Stimulated activated CD4-positive, alpha-beta T cell treated with anti-CD3 and anti-CD28 coated beads, Interleukin-12 subunit alpha, Interleukin-12 subunit beta, amount 100 ng/mL, for 24 hours (primary cell): ENCODE data around the gene NDUFB10.
"Not testable (repeated sequence)": the region's sequence is repeated elsewhere in the genome, so short reads cannot be mapped to it uniquely, and the experiment has no call there.

ENCODE experiments used
- DNase-seq, 2 experiments: peaks; one replicate each; pipeline ENCODE4 v3.0.0-alpha.2; 2020; ENCODE audit warnings: low read depth in 2 of 2

NDUFB10 gene

DNA sequence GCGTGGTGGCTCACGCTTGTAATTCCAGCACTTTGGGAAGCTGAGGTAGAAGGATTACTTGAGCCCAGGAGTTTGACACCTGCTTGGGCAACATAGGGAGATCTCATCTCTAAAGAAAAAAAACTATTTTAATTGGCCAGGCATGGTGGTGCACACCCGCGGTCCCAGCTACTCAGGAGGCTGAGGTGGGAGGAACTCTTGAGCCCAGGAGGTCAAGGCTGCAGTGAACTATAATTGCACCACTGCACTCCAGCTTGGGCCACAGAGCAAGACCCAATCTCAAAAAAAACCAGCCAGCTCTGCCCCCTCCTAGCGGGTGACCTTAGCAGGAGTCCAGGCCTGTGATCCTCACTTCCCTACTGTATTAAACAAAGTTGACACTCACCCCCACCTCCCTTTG, 35.2 kb upstream of the NDUFB10 start:
- no peak for DNase-seq

DNA sequence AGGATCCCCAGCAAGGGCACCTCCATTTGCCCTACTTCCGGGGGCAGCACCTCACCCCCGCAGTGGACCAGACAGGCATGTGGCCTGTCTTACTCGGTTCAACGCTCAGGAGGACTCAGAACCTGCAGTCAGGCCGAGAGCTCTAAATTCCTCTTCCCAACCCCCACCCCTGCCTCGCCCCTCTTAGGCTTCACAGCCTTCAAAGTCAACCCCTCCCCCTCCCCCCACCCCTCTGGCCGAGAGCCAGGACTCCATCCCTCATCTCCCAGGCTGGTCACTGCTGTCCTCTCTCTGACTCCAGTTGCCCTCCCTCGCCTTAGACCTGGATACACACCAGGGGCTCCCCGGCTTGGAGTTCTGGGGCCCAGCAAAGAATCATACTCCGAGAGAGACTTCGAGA, 33.1 kb upstream of the NDUFB10 start:
- DNase-seq: no peak

DNA sequence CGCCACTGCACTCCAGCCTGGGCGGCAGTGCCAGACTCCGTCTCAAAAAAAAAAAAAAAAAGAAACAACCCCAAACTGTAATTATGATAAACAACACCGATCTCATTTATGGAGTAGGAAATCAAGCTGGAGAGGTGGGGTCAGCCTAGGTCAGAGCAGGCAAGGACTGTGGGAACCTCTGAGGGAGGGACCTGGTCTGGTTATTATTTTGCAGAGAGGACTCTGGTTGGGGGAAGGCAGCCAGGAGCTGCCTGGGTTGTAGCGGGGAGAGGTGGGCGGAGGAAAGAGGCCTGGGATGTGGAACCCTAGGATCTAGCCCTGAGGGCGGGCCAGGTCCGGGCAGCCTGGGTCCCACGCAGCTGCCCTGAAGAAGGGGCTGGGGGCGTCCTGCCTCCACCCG, 30.2 kb upstream of the NDUFB10 start:
- no peak for DNase-seq

DNA sequence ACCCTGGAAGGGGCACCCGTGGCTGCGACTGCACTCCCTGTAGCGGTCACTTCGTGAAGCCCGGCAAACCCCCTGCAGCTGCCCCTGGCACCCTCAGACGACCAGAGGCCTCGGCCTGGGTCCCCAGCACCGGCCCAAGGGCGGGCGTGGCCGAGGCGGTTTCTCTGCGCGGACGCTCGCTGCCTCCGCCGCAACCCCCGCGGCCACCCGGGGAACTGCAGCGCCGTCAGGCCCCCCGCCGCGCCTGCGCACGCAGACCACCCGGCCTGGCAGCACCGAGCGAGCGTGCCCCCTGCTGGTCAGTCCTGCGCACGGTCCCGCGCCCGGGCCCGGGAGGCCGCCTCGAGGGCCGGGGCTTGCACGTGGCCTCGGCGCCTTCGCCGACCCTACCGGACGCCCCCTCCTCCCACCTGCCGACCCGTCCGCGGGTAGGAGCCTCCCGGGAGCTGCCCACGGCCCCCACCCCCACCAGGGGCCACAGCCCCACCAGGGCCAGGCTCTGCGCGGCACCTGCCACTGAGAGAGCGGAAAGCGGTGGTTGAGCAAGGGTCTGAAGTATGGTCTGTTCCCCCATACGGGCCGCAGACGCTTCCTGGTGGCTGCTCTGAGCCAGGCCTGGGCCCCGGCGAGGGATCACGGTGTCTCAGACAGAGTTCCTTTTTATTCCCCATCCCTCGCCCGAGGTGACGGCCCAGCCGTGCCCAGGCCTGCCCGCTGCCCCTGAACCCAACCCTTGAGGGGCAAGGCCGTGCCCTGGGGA, 29.6 kb upstream of the NDUFB10 start:
- DNase-seq: peak; percentile 90

DNA sequence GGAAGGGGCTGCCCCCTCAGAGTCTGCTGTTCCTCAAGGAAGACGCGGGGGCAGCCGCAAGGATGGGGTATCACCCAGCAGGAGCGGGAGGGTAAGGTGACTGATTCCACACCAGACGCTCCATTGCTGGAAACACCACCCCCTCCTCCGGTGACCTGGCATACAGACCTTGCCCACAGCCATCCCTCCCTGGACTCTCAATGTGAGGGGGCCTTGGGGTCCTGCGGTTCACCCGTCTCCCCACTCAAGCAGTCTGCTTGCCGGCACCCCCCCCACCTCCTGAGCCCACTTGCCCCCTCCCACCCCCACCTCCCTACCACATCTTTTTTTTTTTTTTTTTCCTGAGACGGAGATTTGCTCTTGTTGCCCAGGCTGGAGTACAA, 29.0 kb upstream of the NDUFB10 start:
- DNase-seq: no peak

DNA sequence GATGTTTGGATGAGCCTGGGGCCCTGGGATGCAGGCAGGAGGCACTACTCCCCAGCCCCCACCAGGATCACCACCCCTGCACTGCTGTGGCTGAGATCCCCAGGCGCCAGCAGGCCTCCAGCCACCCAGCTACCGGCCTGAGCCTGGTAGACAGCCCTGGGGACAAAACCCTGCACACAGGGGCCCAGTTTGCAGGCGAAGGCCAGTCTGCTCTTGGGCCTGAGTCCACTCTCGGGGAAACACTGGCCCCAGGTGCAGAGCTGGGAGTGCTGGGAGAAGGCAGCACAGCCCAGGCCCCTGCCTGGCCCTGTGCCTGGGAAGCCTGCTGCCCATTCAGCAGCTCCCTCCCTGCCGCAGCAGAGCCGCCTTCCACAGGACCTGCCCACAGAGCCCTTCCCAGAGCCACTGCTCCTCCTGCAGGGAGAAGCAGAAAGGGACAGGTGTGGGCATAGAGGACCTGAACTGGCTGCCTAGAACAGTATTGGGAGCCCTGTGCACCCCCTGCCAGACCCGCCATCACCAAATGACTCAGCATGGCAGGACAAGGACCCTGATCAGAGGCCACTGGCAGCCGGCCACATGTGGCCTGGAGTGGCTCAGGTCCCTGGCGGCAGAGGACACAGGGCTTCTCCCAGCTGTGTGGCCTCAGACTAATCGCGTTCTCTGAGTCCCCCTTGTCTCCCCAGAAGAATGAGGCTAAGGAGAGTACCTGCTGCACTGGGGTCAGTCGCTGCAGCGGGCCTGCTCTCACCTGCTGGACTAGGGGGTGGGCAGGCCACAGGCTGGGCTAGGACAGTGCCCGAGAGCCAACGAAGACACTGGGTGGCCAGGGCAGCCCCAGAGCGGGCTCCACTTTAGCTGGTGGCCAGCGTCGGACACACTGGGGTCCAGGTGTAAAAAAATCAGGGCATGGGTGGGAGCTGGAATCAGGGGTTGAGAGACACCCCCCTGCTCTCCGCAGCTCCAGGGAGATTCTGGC, 27.0 kb upstream of the NDUFB10 start:
- DNase-seq: no peak

DNA sequence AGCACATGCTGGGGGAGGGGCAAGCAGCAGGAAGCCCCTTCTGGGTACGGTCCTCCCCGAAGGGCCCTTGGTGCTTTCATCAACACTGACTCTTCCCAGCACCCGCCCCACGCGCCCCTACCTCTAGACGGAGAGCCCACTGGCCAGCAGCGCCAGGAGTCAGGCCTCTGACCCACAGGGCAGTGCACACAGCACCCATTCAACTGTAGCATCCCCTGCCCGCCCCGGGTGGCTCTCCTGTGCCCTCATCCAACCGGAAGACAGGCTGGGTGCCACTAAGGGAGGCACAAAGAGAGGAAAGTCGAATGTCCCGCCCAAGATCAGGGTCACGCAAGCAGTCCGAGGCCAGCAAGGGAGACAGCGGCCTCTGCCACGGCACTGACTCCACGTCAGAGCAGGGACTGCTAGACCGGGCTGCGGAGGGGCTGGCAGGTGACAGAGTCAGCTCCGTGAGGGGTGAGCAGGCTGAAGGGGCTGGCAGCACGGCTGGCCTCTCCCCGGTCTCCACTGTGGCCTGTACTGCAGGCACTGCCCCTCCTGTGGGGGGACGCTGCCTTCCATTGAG, 26.2 kb upstream of the NDUFB10 start:
- no peak for DNase-seq

DNA sequence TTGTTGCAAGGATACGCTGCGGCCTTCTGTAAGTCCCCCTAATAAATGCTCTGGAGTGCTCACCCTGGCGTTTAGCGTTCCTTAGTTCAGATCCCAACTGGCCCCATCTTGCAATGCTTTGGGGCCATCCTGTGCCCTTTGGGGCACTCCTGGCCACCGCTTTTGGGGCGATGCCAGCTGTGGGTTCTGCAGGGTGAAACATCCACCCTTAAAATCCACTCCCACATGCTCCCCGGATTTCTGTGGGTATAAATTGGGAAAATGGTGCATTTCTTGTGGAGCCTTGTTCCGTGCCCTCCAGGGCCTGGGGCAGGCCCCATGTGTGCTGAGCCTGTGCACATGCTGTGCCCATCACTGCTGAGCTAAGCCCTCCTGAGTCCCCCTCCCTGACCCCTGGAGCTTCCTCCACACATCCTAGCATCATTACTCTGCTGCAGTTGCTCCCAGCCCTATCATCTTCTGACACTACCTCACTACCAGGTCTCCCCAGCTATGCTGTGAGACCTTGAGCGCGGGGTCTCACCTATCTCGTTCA, 22.3 kb upstream of the NDUFB10 start:
- DNase-seq: no peak

DNA sequence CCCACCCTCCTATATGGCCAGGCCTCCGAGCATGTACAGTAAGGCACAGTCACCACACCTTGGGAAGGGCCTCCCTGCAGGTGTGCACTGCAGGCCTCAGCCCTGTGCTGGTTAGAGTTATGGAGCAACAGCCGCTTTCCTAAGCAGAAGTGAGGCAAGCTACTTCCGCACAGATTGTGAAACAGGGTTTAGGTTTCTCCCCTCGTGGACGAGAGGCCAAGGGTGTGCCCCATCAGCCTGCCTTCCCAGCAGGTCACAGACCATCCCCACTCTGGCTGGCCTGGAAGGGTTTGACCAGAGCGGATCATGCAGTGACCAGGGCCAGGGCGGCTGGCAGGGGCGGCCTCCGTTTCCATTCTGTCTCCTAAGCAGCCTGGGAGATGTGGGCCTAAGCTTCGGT, 21.0 kb upstream of the NDUFB10 start:
- DNase-seq: no peak

DNA sequence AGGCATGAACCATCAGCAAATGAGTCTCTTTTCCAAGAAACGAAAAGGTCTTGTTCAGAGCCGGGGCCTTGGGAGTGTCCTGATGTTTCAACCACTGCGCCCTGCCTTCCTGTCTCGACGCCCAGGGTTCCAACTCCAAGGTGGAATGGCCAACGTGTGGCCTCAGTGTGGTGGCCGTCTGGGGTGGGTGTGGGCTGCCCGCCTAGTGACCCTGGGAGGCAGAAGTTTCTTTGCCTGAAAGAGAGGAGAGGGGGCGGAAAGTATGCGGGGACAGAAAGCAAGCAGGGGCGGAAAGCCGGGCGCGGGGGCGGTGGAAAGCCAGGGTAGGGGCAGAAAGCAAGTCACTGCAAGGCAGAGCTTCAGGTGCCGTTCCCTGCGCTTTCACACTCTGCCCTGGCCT, 20.4 kb upstream of the NDUFB10 start:
- DNase-seq: no peak

DNA sequence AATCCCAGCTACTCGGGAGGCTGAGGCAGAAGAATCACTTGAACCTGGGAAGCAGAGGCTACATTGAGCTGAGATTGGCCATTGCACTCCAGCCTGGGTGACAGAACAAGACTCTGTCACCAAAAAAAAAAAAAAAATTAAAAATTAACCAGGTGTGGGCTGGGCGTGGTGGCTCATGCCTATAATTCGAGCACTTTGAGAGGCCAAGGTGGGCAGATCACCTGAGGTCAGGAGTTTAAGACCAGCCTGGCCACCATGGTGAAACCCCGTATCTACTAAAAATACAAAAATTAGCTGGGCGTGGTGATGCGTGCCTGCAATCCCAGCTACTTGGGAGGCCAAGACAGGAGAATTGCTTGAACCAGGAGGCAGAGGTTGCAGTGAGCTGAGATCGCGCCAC, 19.5 kb upstream of the NDUFB10 start:
- DNase-seq: not testable (repeated sequence)

DNA sequence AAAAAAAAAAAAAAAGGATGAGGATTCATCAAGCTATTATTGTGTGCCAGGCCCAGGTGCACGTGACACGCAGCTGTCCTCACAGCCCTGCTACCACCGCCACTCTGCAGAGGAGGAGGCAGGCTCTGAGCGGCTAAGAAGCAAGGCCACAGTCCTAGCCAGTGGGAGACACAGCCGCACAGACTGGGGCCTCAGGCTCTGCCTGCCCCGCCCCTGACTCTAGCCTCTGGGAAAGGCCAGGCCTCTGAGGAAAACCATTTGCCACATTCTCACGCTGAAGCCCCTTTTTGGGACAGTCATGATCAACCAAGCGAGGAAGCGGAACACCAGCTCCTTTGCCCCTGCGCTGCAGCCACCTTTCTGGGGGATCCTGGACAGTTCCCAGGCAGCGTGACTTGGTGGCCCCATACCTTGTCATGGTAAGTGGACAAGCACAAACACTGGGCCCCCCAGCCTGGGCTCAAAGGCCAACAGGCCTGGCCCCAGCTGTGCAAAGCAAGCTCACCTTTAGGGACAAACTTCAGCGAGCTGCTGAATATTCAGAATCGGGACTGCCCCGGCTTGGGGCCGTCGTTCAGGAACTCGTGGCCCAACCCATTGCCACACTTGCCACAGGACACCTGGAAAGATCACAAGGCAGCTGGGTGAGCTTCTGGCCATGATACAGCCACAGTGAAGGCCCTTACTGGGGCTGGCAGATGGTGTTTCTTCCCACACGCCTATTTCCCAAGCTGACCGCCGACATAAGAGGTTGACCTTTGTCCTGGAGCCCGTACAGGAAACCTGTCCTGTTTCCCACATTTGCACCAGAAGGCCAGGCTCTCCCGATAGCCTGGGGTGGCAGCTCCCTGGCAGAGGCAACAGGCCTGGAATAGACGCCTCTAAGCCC, 18.8 kb upstream of the NDUFB10 start:
- DNase-seq: no peak

DNA sequence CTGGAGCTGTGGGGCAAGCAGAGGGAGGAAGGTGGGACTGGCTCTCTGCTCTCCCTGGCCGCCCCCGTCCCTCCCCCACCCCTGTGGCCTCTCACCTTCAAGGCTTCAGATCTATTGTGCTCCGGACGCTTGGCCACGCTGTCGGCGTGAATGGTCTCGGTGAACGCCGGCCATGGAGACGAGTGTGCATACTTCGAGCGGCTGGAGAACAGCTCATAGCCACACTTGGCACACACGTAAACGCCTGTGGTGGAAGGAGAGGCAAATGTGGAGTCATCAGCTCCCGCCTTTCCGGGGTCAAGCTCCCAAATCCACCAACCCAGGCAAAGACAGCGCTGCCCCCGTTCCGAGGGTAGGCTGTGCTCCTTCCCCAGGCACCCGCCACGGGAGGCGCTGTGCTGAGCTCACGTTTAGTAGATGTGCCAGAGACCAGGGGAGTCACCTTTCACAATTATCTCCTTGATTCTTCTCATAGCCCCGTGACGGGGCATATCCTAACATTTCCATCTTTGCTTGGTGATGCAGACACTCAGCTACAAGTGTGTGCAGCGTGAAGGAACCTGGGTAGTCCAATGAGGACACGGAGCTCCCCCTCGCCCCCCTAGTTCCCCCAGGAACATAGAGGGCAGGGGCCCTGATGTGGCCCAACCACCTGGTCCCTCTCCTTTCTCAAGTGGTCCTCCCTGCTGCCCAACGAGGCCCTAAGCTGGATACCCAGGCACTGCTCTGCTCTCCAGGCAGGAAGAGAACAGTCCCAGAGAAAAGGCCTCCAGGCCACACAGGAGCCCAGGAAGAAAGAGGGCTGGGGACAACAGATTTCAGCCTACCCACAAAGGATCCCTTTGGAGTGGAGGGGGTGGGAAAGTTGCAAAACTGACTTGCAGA, 17.9 kb upstream of the NDUFB10 start:
- no peak for DNase-seq

DNA sequence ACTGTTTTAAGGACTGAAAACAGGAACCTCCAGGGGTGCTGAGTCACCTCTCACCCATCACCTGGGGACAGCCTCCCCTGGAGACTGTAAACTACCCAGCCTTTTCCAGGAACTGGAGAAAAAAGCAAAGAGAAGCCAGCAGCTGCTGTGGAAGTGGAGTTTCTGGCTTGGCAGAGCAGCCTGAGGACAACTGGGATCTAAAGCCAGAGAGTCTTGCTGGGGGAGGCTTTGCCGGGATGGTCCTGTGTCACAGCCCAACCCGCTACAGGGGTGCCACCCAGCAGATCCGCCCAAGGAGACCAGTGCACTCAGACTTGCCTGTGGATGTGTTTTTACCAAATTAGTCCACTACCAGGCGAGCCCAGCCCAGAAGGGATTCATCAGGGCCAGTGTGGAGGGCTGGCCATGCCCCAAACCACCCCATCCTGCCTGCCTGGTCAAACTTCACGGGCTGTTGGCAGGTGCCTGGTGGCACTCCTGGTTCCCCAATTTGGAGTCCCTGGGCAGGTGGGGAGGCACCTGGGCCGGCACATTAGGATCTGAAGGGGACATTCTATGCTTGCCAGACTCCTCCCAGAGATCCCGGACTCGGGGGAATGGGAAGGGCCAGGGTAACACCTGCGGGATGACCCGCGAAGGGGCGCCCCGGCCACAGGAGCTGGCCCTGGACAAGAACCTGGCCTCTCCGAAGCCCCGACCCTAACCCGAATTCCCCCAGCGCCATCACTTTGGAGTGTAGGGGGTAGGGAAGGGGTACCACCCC, 17.1 kb upstream of the NDUFB10 start:
- no peak for DNase-seq

DNA sequence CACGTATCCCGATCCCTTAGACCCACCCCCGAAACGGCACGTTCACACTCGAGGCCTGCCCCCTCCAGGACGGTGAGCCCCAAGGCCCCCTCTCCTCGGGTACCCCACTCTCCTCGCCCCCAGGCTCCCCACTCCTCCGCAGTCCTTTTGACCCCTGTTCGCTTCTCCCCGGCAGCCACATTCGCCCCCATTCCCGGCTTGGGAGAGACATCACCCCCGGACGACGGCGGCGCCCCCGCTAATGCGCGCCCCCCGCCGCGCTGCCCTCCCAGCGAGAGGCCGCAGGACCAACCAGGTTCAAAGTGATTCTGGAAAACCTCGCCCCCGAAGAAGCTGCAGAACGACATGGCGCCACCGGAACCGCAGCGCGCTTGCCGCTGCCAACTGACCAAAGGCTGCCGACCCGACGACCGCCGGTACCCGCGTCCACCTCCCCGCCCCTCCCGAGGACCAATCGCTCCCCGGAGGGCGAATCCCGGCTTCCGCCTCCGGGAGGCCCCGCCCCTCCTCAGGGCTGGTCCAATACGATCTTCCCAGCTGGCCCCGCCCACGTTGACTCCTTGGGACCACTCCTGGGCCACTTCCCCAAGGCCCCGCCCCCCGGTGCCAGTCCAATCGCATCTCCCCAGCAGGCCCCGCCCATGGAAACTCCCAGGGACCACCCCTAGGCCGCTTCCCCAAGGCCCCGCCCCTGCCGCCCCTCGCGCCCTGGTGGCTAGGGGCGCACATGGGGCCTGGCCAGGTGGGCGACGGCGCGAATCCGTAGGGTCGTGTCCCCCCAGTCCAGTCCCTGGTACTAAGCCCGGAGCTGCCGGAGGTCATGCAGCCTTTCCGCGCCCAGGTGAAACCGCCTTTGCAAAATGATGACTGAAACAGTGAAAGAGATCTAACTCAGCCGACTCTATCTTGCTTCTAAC, 16.3 kb upstream of the NDUFB10 start, which contains the start of gene MSRB1:
Gene MSRB1, minus strand, starts transcription at position 390 of the 917 bp plus-strand sequence. Its CDS starts 43 bp downstream, at position 347.
- DNase-seq: peak; percentile 98 to 100

DNA sequence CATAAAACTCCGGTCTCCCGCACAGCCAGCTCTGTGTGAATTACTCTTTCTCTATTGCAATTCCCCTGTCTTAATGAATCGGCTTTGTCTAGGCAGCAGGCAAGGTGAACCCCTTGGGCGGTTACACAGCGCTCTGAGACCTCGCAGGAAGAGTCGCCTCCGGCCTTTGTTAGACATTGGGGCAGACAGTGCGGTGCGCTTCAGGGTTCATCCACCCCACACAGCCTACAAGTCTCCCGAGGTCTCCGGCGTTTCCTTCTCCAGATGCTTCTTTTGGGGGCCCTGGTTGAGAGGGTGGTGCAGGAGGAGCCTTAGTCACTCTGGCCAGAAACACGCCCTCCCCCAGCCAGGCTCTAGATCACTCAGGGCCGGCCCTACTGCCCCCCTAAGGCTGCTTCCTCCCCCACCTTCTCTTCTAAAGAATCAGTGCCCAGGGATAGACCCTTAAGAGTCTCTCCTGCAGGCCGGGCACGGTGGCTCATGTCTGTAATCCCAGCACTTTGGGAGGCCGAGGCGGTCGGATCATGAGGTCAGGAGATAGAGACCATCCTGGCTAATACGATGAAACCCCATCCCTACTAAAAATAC, 14.6 kb upstream of the NDUFB10 start:
- no peak for DNase-seq

DNA sequence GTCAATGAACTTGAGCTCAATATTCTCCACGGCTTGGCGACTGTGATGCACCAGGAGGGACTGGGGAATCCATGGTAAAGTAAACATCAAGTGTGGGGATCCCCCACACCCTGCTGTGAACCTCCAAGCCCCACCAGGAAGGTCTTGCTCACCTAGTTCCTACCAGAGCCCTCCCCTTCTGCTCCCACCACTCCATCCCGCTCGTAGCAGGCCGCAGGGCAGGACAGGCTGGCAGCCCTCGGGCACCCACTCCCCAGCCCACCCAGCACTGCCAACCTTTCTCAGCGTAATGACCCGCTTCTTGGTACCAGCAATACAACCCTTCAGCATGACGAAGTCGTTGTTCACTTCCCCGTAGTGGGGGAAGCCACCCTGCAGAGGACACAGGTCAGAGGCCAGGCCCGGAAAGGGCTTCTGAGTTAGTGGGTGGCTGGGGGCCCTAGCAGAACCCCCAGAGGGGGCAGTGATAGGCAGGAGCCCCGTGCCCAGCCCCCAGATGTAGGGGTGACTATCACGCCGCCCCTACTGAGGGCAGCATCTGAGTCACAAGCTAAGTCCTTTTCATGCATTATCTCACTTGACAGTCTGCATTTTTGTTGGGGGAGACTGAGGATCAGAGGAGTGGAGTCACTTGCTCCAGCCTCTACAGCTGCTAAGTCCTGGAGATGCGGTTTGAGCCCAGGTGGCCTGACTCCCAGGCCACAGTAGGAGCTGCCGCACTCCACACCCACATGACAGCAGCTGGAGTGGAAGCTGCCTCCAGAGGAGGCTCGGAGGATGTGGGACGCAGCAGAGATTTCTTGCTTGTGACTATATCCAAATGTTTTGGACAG, 13.6 kb upstream of the NDUFB10 start:
- DNase-seq: no peak
